Measurements from ENCODE around the gene AIFM3. TPM values are rescaled to one million over a fixed set of nuclear protein-coding genes. Genes with fewer than 3 reads are reported as not detected.
A peak's percentile ranks its signal among the peaks of the same experiment; 100 is the strongest.

Gene AIFM3
- total RNA-seq, 2 donors from 2014 or later, result 0.78 to 3.0 TPM

GRCh38 chr22:20979243-20979809 lies 12.3 kb downstream of the AIFM3 start:
- Histone ChIP-seq H3K27me3 (no peaks in the 10 kb centered on the region), H3K36me3 (replicated peaks in 1 of 2; ENCODE audit: insufficient read depth in 1 of 2, low read depth in 2 of 2) (no peaks in the 10 kb centered on the region), H3K27ac (no peak overlapping the region), H3K9me3 (no peaks in the 10 kb centered on the region), H3K4me3 (no peak overlapping the region), H3K4me1 (peaks cover 34% of the 10 kb centered on the region)
- peak; percentile 64 for ATAC-seq
- DNase-seq, result peak; percentile 69 to 79 (median 78)
- TF ChIP-seq POLR2A (IDR thresholded peaks at IDR 0.05), result no peak
- TF ChIP-seq CTCF (IDR thresholded peaks at IDR 0.05), result no peak
- intact Hi-C loops (cut with DNase I), result no loop called here
- 4 to 11% methylated on average over 13 to 37 of the region's 39 CpGs for WGBS, 2 donors

- WGBS, 2 donors, result 31 to 83% methylated on average over 3 to 13 of the region's 13 CpGs
- DNase-seq (no peak), ATAC-seq (no peak)
- intact Hi-C loops (cut with DNase I), result no loop called here
- H3K36me3 ChIP-seq (replicated peaks in 1 of 2; ENCODE audit: insufficient read depth in 1 of 2, low read depth in 2 of 2), result no peaks in the 10 kb centered on the region
- no peak overlapping the region for H3K4me3 ChIP-seq
- no peaks in the 10 kb centered on the region for H3K9me3 ChIP-seq
- H3K27me3 ChIP-seq, result no peaks in the 10 kb centered on the region
- no peak overlapping the region for H3K27ac ChIP-seq
- peaks cover 34% of the 10 kb centered on the region for H3K4me1 ChIP-seq
- TF ChIP-seq CTCF (IDR thresholded peaks at IDR 0.05), result no peak
- no peak for TF ChIP-seq POLR2A (IDR thresholded peaks at IDR 0.05)
Observed at GRCh38 chr22:20979940-20980453, 12.9 kb downstream of the AIFM3 start.

- H3K9me3 ChIP-seq, result no peaks in the 10 kb centered on the region
- 77 to 84% methylated on average over 4 of the region's 4 CpGs for WGBS, 2 donors
- intact Hi-C loops (cut with DNase I), result no loop called here
- no peak overlapping the region for H3K27ac ChIP-seq
- peaks cover 34% of the 10 kb centered on the region for H3K4me1 ChIP-seq
- ATAC-seq (no peak), DNase-seq (no peak)
- TF ChIP-seq POLR2A (IDR thresholded peaks at IDR 0.05) (no peak), CTCF (IDR thresholded peaks at IDR 0.05) (no peak)
- no peaks in the 10 kb centered on the region for H3K36me3 ChIP-seq (replicated peaks in 1 of 2; ENCODE audit: insufficient read depth in 1 of 2, low read depth in 2 of 2)
- no peak overlapping the region for H3K4me3 ChIP-seq
- H3K27me3 ChIP-seq, result no peaks in the 10 kb centered on the region
Observed at GRCh38 chr22:20980523-20980922, 13.5 kb downstream of the AIFM3 start.

- TF ChIP-seq CTCF (IDR thresholded peaks at IDR 0.05) (no peak), POLR2A (IDR thresholded peaks at IDR 0.05) (no peak)
- Histone ChIP-seq H3K4me3 (peak overlapping the region; percentile 34 to 68), H3K27ac (peak overlapping the region; percentile 70 to 92 (median 88)), H3K9me3 (no peaks in the 10 kb centered on the region), H3K27me3 (no peaks in the 10 kb centered on the region), H3K36me3 (replicated peaks in 1 of 2; ENCODE audit: insufficient read depth in 1 of 2, low read depth in 2 of 2) (no peaks in the 10 kb centered on the region), H3K4me1 (peaks cover 34% of the 10 kb centered on the region)
- WGBS, 2 donors, result 59 to 64% methylated on average over 9 to 10 of the region's 10 CpGs
- intact Hi-C loops (cut with DNase I), result no loop called here
- DNase-seq (no peak), ATAC-seq (no peak)
Observed at GRCh38 chr22:20980938-20981722, 14.1 kb downstream of the AIFM3 start.
